ENCODE data around the gene SAE1. TPM values are rescaled to one million over a fixed set of nuclear protein-coding genes. Genes with fewer than 3 reads are reported as not detected.
"Not testable (repeated sequence)": the region's sequence is repeated elsewhere in the genome, so short reads cannot be mapped to it uniquely, and the experiment has no call there.

Gene SAE1
- total RNA-seq, 2 experiments from 2014 or later: 150 TPM

GRCh38 chr19:47141252-47141651 is 10.6 kb downstream of the SAE1 start:
- H3K36me3 Mint-ChIP-seq (ENCODE audit: low read depth): peaks cover 49% of the 10 kb centered on the region
- H3K9me3 Mint-ChIP-seq, H3K27me3 Mint-ChIP-seq, DNase-seq, H3K4me3 Mint-ChIP-seq: not testable (repeated sequence)
- CTCF ChIA-PET: interaction anchor here (1.3 kb wide), 1 partner anchor 103 kb away, joined by 3 read pairs; no protein-coding TSS in a partner anchor
- H3K27ac Mint-ChIP-seq: peak overlapping the region; percentile 13
- H3K4me1 Mint-ChIP-seq: peaks cover 47% of the 10 kb centered on the region
- POLR2A ChIA-PET: interaction anchor here (0.8 kb wide), 1 partner anchor 15 kb away, joined by 3 read pairs; no protein-coding TSS in a partner anchor

- Mint-ChIP-seq H3K4me1 (peaks cover 50% of the 10 kb centered on the region), H3K36me3 (ENCODE audit: low read depth) (peaks cover 54% of the 10 kb centered on the region), H3K4me3 (no peak overlapping the region), H3K9me3 (no peaks in the 10 kb centered on the region), H3K27ac (no peak overlapping the region), H3K27me3 (no peaks in the 10 kb centered on the region)
- ChIA-PET POLR2A (interaction anchor here (0.8 kb wide), 2 partner anchors 10 to 15 kb away, joined by 3 to 4 read pairs; no protein-coding TSS in a partner anchor), CTCF (interaction anchor here (1.3 kb wide), 1 partner anchor 102 kb away, joined by 3 read pairs; no protein-coding TSS in a partner anchor)
- DNase-seq: no peak
These were observed 11.1 kb downstream of the SAE1 start for GRCh38 chr19:47141695-47142094.

- CTCF ChIA-PET: interaction anchor here (1.0 kb wide), 2 partner anchors 10 to 101 kb away, joined by 4 to 6 read pairs; no protein-coding TSS in a partner anchor
- DNase-seq: no peak
- Mint-ChIP-seq H3K27me3 (no peaks in the 10 kb centered on the region), H3K27ac (no peak overlapping the region), H3K4me3 (no peak overlapping the region), H3K9me3 (no peaks in the 10 kb centered on the region), H3K36me3 (ENCODE audit: low read depth) (peaks cover 61% of the 10 kb centered on the region), H3K4me1 (peaks cover 51% of the 10 kb centered on the region)
- POLR2A ChIA-PET: interaction anchor here (1.7 to 4.0 kb wide), 2 partner anchors 10 to 29 kb away, joined by 4 to 46 read pairs; partner anchors contain the start of genes SAE1 and ZC3H4
These were observed 12.1 kb downstream of the SAE1 start for GRCh38 chr19:47142779-47143178.

- POLR2A ChIA-PET: interaction anchor here (1.2 to 4.0 kb wide), 3 partner anchors 11 to 48 kb away, joined by 3 to 46 read pairs (median 4); partner anchors contain the start of genes SAE1 and ZC3H4
- DNase-seq: no peak
- Mint-ChIP-seq H3K27me3 (no peaks in the 10 kb centered on the region), H3K27ac (peak overlapping the region; percentile 21), H3K36me3 (ENCODE audit: low read depth) (peaks cover 63% of the 10 kb centered on the region), H3K9me3 (no peaks in the 10 kb centered on the region), H3K4me1 (peaks cover 55% of the 10 kb centered on the region), H3K4me3 (no peak overlapping the region)
- CTCF ChIA-PET: interaction anchor here (1.0 kb wide), 2 partner anchors 11 to 101 kb away, joined by 4 to 6 read pairs; no protein-coding TSS in a partner anchor
These were observed 12.9 kb downstream of the SAE1 start for GRCh38 chr19:47143322-47144073.

GRCh38 chr19:47144630-47145029 is 14.0 kb downstream of the SAE1 start:
- CTCF ChIA-PET: interaction anchor here (1.3 to 6.8 kb wide), 5 partner anchors 13 to 109 kb away, joined by 3 to 65 read pairs (median 7); no protein-coding TSS in a partner anchor
- POLR2A ChIA-PET: interaction anchor here (1.2 to 4.0 kb wide), 3 partner anchors 12 to 47 kb away, joined by 3 to 46 read pairs (median 22); partner anchors contain the start of gene SAE1
- Mint-ChIP-seq H3K9me3 (no peaks in the 10 kb centered on the region), H3K27me3 (no peaks in the 10 kb centered on the region), H3K4me3 (no peak overlapping the region), H3K27ac (no peak overlapping the region), H3K36me3 (ENCODE audit: low read depth) (peaks cover 63% of the 10 kb centered on the region), H3K4me1 (peaks cover 53% of the 10 kb centered on the region)
- no peak for DNase-seq

GRCh38 chr19:47145639-47146486 is 15.2 kb downstream of the SAE1 start:
- ChIA-PET CTCF (interaction anchor here (0.7 to 6.8 kb wide), 10 partner anchors 12 to 260 kb away, joined by 3 to 65 read pairs (median 4); partner anchors contain the start of gene SAE1), POLR2A (interaction anchor here (1.0 to 4.0 kb wide), 8 partner anchors 12 to 98 kb away, joined by 3 to 46 read pairs (median 4); partner anchors contain the start of genes SAE1 and ZC3H4)
- peaks cover 62% of the 10 kb centered on the region for H3K4me1 Mint-ChIP-seq
- H3K4me3 Mint-ChIP-seq: no peak overlapping the region
- H3K36me3 Mint-ChIP-seq (ENCODE audit: low read depth): peaks cover 74% of the 10 kb centered on the region
- H3K27ac Mint-ChIP-seq: peak overlapping the region; percentile 86
- no peak for DNase-seq
- H3K9me3 Mint-ChIP-seq: no peaks in the 10 kb centered on the region
- H3K27me3 Mint-ChIP-seq: no peaks in the 10 kb centered on the region

- peaks cover 78% of the 10 kb centered on the region for H3K36me3 Mint-ChIP-seq (ENCODE audit: low read depth)
These were observed 16.3 kb downstream of the SAE1 start for GRCh38 chr19:47146920-47147319.

GRCh38 chr19:47151627-47152026 is 21.0 kb downstream of the SAE1 start:
- no peaks in the 10 kb centered on the region for H3K27me3 Mint-ChIP-seq
- H3K4me3 Mint-ChIP-seq: no peak overlapping the region
- POLR2A ChIA-PET: no interaction called here
- H3K27ac Mint-ChIP-seq: peak overlapping the region; percentile 26
- no peak for DNase-seq
- CTCF ChIA-PET: interaction anchor here (1.9 to 6.8 kb wide), 3 partner anchors 93 to 139 kb away, joined by 7 to 65 read pairs (median 27); no protein-coding TSS in a partner anchor
- H3K36me3 Mint-ChIP-seq (ENCODE audit: low read depth): peaks cover 78% of the 10 kb centered on the region
- H3K4me1 Mint-ChIP-seq: peaks cover 41% of the 10 kb centered on the region
- no peaks in the 10 kb centered on the region for H3K9me3 Mint-ChIP-seq

More at GRCh38 chr19:47146920-47147319, 16.3 kb downstream of the SAE1 start:
- Mint-ChIP-seq H3K27me3 (no peaks in the 10 kb centered on the region), H3K4me1 (peaks cover 57% of the 10 kb centered on the region), H3K4me3 (no peak overlapping the region), H3K27ac (peak overlapping the region; percentile 86), H3K9me3 (no peaks in the 10 kb centered on the region)
- DNase-seq: no peak
- CTCF ChIA-PET: interaction anchor here (1.2 to 6.8 kb wide), 3 partner anchors 16 to 97 kb away, joined by 4 to 65 read pairs (median 45); partner anchors contain the start of gene SAE1
- POLR2A ChIA-PET: interaction anchor here (1.2 to 4.0 kb wide), 4 partner anchors 11 to 36 kb away, joined by 3 to 46 read pairs (median 16); partner anchors contain the start of gene SAE1

GRCh38 chr19:47152205-47152604 is 21.6 kb downstream of the SAE1 start:
- POLR2A ChIA-PET: no interaction called here
- Mint-ChIP-seq H3K27me3 (no peaks in the 10 kb centered on the region), H3K36me3 (ENCODE audit: low read depth) (peaks cover 78% of the 10 kb centered on the region), H3K4me1 (peaks cover 43% of the 10 kb centered on the region), H3K9me3 (no peaks in the 10 kb centered on the region), H3K27ac (no peak overlapping the region), H3K4me3 (no peak overlapping the region)
- CTCF ChIA-PET: interaction anchor here (1.0 to 3.8 kb wide), 3 partner anchors 92 to 139 kb away, joined by 3 to 27 read pairs (median 6); no protein-coding TSS in a partner anchor
- no peak for DNase-seq

GRCh38 chr19:47152632-47153031 is 22.0 kb downstream of the SAE1 start:
- Mint-ChIP-seq H3K4me3 (no peak overlapping the region), H3K27me3 (no peaks in the 10 kb centered on the region), H3K4me1 (peaks cover 47% of the 10 kb centered on the region), H3K9me3 (no peaks in the 10 kb centered on the region), H3K27ac (no peak overlapping the region), H3K36me3 (ENCODE audit: low read depth) (peaks cover 78% of the 10 kb centered on the region)
- no peak for DNase-seq
- CTCF ChIA-PET: interaction anchor here (1.0 to 3.8 kb wide), 3 partner anchors 91 to 140 kb away, joined by 3 to 27 read pairs (median 6); no protein-coding TSS in a partner anchor
- POLR2A ChIA-PET: no interaction called here

GRCh38 chr19:47153266-47153665 is 22.6 kb downstream of the SAE1 start:
- ChIA-PET CTCF (interaction anchor here (2.0 kb wide), 1 partner anchor 91 kb away, joined by 7 read pairs; no protein-coding TSS in a partner anchor), POLR2A (no interaction called here)
- no peak overlapping the region for H3K27ac Mint-ChIP-seq
- H3K9me3 Mint-ChIP-seq: no peaks in the 10 kb centered on the region
- no peak overlapping the region for H3K4me3 Mint-ChIP-seq
- peaks cover 79% of the 10 kb centered on the region for H3K36me3 Mint-ChIP-seq (ENCODE audit: low read depth)
- peaks cover 49% of the 10 kb centered on the region for H3K4me1 Mint-ChIP-seq
- DNase-seq: no peak
- no peaks in the 10 kb centered on the region for H3K27me3 Mint-ChIP-seq

- Mint-ChIP-seq H3K36me3 (ENCODE audit: low read depth) (peaks cover 76% of the 10 kb centered on the region), H3K9me3 (no peaks in the 10 kb centered on the region), H3K27ac (peak overlapping the region; percentile 32), H3K4me1 (peaks cover 56% of the 10 kb centered on the region), H3K4me3 (no peak overlapping the region), H3K27me3 (no peaks in the 10 kb centered on the region)
- POLR2A ChIA-PET: interaction anchor here (0.7 to 1.1 kb wide), 2 partner anchors 22 to 24 kb away, joined by 3 read pairs; no protein-coding TSS in a partner anchor
- CTCF ChIA-PET: interaction anchor here (2.0 kb wide), 1 partner anchor 89 kb away, joined by 7 read pairs; no protein-coding TSS in a partner anchor
- no peak for DNase-seq
These were observed 24.5 kb downstream of the SAE1 start for GRCh38 chr19:47155148-47155547.

Measured in activated CD4-positive, alpha-beta memory T cell treated with anti-CD3 and anti-CD28 coated beads, Interleukin-2, amount 10 ng/mL, durations not matched to agents 7 days and 5 days (primary cell).